Stimulated activated CD4-positive, alpha-beta T cell treated with anti-CD3 and anti-CD28 coated beads, Interleukin-12 subunit alpha, Interleukin-12 subunit beta, amount 100 ng/mL, for 4 hours (primary cell): ENCODE data around the gene SF3B1.
"Not testable (repeated sequence)": the region's sequence is repeated elsewhere in the genome, so short reads cannot be mapped to it uniquely, and the experiment has no call there.

Experiments
- DNase-seq: peaks from one replicate; pipeline ENCODE4 v3.0.0-alpha.2; 2020

Gene SF3B1

GRCh38 chr2:197379308-197379917 lies 55.4 kb downstream of the SF3B1 start:
- not testable (repeated sequence) for DNase-seq

GRCh38 chr2:197378494-197379307 lies 56.1 kb downstream of the SF3B1 start:
- peak; percentile 57 for DNase-seq

GRCh38 chr2:197378086-197378485 lies 56.7 kb downstream of the SF3B1 start:
- DNase-seq = no peak

GRCh38 chr2:197377670-197378069 lies 57.2 kb downstream of the SF3B1 start:
- DNase-seq = no peak

- no peak for DNase-seq
These were observed 62.2 kb downstream of the SF3B1 start for GRCh38 chr2:197372592-197372991.

GRCh38 chr2:197370664-197371063 lies 64.2 kb downstream of the SF3B1 start:
- DNase-seq = not testable (repeated sequence)

GRCh38 chr2:197369933-197370320 lies 64.9 kb downstream of the SF3B1 start:
- no peak for DNase-seq

GRCh38 chr2:197369228-197369932 lies 65.4 kb downstream of the SF3B1 start:
- DNase-seq = no peak

GRCh38 chr2:197368412-197368811 lies 66.4 kb downstream of the SF3B1 start:
- no peak for DNase-seq

- DNase-seq = no peak
These were observed 70.8 kb downstream of the SF3B1 start for GRCh38 chr2:197363998-197364397.

- DNase-seq = no peak
These were observed 74.1 kb downstream of the SF3B1 start for GRCh38 chr2:197360744-197361156.

- no peak for DNase-seq
These were observed 75.0 kb downstream of the SF3B1 start for GRCh38 chr2:197359859-197360258.

GRCh38 chr2:197358931-197359330 lies 75.9 kb downstream of the SF3B1 start:
- no peak for DNase-seq

GRCh38 chr2:197357986-197358385 lies 76.8 kb downstream of the SF3B1 start:
- no peak for DNase-seq

GRCh38 chr2:197356136-197356535 lies 78.7 kb downstream of the SF3B1 start:
- DNase-seq = no peak

- DNase-seq = no peak
These were observed 80.7 kb downstream of the SF3B1 start for GRCh38 chr2:197354169-197354558.

- DNase-seq = no peak
These were observed 81.2 kb downstream of the SF3B1 start for GRCh38 chr2:197353393-197354168.

- no peak for DNase-seq
These were observed 85.1 kb downstream of the SF3B1 start for GRCh38 chr2:197349699-197350098.

- no peak for DNase-seq
These were observed 86.0 kb downstream of the SF3B1 start for GRCh38 chr2:197348721-197349360.

- no peak for DNase-seq
These were observed 88.9 kb downstream of the SF3B1 start for GRCh38 chr2:197345846-197346370.

- not testable (repeated sequence) for DNase-seq
These were observed 90.9 kb downstream of the SF3B1 start for GRCh38 chr2:197343968-197344367.

GRCh38 chr2:197340591-197340990 lies 94.2 kb downstream of the SF3B1 start:
- no peak for DNase-seq
